ENCODE data around the gene ACTG1.

The ACTG1 gene

DNA sequence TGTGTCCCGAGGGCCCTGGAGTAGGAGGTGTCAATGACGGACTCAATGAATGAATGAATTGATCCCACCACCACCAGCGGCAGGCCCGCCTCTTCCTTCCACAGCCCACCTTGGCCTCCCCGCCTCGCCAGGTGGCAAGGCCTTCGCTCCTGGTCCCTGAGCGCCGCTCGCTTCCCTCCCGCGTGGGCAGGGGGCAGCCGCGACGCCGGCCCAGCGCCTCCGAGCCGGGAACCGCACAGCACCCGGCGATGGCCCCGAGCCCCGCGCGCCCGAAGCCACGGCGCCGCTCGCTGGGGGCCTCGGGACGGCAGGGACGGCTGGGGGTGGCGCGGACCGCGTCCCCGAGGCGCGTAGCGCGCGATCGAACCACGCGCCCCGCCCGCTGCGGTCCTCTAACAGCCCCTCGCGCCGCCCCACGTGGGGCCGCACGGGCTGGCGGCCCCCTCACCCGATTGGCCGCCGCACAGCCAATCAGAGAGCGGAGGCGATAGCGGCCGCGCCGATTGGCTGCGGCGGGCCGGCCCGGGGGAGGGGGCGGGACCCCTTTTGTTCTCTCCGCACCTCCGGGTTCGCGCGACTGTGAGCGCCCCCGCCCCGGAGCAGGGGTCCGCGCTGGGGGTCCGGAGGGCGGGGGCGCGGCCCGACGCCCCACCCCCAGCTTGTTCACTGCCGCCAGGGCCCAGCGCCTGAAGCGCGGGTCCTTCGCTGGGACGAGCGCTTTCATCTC lies 31.4 kb downstream of the ACTG1 start:
- TF ChIP-seq CTCF (IDR thresholded peaks at IDR 0.05; ENCODE audit: unreplicated experiment in 3 of 3) = no peak
- Mint-ChIP-seq H3K9me3 (no peaks in the 10 kb centered on the region), H3K36me3 (ENCODE audit: low read depth) (no peaks in the 10 kb centered on the region), H3K27ac (peak overlapping the region in 2 of 3 experiments; percentile 59 to 63), H3K27me3 (ENCODE audit: low read depth) (peaks cover 10% of the 10 kb centered on the region), H3K4me1 (peaks cover 38% of the 10 kb centered on the region), H3K4me3 (peak overlapping the region; percentile 77 to 84 (median 81))

- H3K4me1 Mint-ChIP-seq = peaks cover 35% of the 10 kb centered on the region
- peak overlapping the region in 2 of 3 experiments; percentile 31 to 63 for H3K27ac Mint-ChIP-seq
- no peaks in the 10 kb centered on the region for H3K9me3 Mint-ChIP-seq
- TF ChIP-seq CTCF (IDR thresholded peaks at IDR 0.05; ENCODE audit: unreplicated experiment in 3 of 3) = no peak
- no peaks in the 10 kb centered on the region for H3K36me3 Mint-ChIP-seq (ENCODE audit: low read depth)
- H3K27me3 Mint-ChIP-seq (ENCODE audit: low read depth) = peaks cover 10% of the 10 kb centered on the region
- peak overlapping the region; percentile 37 to 71 (median 50) for H3K4me3 Mint-ChIP-seq
Measured at GRCh38 chr17:81480140-81481072, 32.2 kb downstream of the ACTG1 start.

DNA sequence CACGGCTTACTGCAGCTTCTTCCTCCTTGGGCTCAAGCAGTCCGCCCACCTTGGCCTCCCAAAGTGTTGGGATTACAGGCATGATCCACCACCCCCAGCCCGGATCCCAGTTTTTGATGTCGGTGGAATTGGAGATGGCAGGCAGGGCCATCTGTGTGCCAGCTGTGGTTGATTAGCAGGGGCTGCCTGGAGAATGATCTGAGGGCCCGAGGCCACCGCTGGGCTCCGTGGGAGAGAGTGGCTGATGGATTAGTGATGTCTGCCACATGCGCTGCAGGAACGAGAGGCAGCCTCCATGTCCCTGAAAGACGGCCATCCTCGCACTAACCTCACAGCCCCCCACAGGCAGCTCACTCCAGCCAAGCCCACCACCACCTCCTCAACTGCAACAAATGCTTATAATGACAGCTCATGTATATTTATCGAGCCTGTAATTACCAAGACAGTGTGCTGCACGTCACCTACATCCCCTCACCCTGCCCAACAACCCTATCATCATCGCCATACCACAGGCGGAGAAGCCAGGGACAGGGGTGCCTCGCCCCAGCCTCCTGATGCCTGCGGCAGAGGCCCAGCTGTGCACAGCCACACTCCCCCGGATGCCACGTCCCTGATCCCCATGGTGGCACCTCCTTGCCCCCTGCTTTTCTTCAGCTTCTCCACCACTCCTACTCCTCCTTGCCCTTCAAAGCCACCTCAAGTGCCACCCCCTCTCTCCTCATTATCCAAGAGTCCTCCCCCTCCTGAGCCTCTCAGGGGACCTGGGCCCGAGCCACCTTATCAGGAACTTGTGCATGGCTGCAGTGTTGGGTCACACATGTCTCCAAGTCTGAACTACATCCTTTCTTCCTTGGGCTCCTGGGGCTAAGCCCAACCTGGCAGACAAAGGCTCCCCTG lies 33.2 kb downstream of the ACTG1 start:
- H3K9me3 Mint-ChIP-seq = no peaks in the 10 kb centered on the region
- no peak for TF ChIP-seq CTCF (IDR thresholded peaks at IDR 0.05; ENCODE audit: unreplicated experiment in 3 of 3)
- peaks cover 35% of the 10 kb centered on the region for H3K4me1 Mint-ChIP-seq
- peak overlapping the region; percentile 24 to 61 (median 45) for H3K4me3 Mint-ChIP-seq
- no peaks in the 10 kb centered on the region for H3K36me3 Mint-ChIP-seq (ENCODE audit: low read depth)
- H3K27me3 Mint-ChIP-seq (ENCODE audit: low read depth) = peaks cover 13% of the 10 kb centered on the region
- peak overlapping the region in 2 of 3 experiments; percentile 45 to 48 for H3K27ac Mint-ChIP-seq

DNA sequence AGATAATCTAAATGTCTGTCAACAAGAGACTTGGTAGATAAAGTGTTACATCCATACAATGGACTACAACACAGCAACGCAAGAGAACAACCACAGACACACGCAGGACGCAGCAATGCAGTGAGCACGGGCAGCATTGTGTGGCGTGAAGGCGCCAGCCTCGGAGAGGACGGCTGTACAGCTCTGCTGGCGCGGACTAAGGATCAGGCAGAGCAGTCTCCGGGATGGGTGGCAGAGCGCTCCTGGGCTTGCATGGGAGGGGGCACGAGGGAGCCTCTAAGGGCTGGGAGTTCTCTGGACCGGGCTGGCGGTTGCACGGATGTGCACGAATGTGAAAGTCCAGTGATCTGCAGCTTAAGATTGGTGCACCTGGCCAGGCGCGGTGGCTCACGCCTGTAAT lies 34.5 kb downstream of the ACTG1 start:
- no peak for TF ChIP-seq CTCF (IDR thresholded peaks at IDR 0.05; ENCODE audit: unreplicated experiment in 3 of 3)
- Mint-ChIP-seq H3K36me3 (ENCODE audit: low read depth) (no peaks in the 10 kb centered on the region), H3K9me3 (no peaks in the 10 kb centered on the region)

GRCh38 chr17:81477173-81477572 lies 35.4 kb downstream of the ACTG1 start:
- no peaks in the 10 kb centered on the region for H3K36me3 Mint-ChIP-seq (ENCODE audit: low read depth)

More for the DNA sequence above, 34.5 kb downstream of the ACTG1 start:
- Mint-ChIP-seq H3K27me3 (ENCODE audit: low read depth) (peaks cover 13% of the 10 kb centered on the region), H3K4me1 (peaks cover 34% of the 10 kb centered on the region), H3K27ac (peak overlapping the region in 2 of 3 experiments; percentile 40 to 65), H3K4me3 (peak overlapping the region in 2 of 3 experiments; percentile 29 to 60)

More at GRCh38 chr17:81477173-81477572, 35.4 kb downstream of the ACTG1 start:
- Mint-ChIP-seq H3K27me3 (ENCODE audit: low read depth) (peaks cover 13% of the 10 kb centered on the region), H3K27ac (no peak overlapping the region), H3K4me1 (peaks cover 25% of the 10 kb centered on the region), H3K9me3 (no peaks in the 10 kb centered on the region), H3K4me3 (no peak overlapping the region)
- no peak for TF ChIP-seq CTCF (IDR thresholded peaks at IDR 0.05; ENCODE audit: unreplicated experiment in 3 of 3)
